ENCODE measurements around the gene ZFR.

Gene ZFR

GRCh38 chr5:32387211-32387610 lies 57.3 kb downstream of the ZFR start:
- peaks cover 21% of the 10 kb centered on the region for H3K4me1 Mint-ChIP-seq
- H3K27ac Mint-ChIP-seq = peak overlapping the region; percentile 63 to 67 (median 64)
- no peaks in the 10 kb centered on the region for H3K27me3 Mint-ChIP-seq (ENCODE audit: low read depth)
- H3K4me3 Mint-ChIP-seq = no peak overlapping the region
- H3K36me3 Mint-ChIP-seq (ENCODE audit: low read depth) = peaks cover 81% of the 10 kb centered on the region
- TF ChIP-seq, protein P1, sequence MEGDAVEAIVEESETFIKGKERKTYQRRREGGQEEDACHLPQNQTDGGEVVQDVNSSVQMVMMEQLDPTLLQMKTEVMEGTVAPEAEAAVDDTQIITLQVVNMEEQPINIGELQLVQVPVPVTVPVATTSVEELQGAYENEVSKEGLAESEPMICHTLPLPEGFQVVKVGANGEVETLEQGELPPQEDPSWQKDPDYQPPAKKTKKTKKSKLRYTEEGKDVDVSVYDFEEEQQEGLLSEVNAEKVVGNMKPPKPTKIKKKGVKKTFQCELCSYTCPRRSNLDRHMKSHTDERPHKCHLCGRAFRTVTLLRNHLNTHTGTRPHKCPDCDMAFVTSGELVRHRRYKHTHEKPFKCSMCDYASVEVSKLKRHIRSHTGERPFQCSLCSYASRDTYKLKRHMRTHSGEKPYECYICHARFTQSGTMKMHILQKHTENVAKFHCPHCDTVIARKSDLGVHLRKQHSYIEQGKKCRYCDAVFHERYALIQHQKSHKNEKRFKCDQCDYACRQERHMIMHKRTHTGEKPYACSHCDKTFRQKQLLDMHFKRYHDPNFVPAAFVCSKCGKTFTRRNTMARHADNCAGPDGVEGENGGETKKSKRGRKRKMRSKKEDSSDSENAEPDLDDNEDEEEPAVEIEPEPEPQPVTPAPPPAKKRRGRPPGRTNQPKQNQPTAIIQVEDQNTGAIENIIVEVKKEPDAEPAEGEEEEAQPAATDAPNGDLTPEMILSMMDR (IDR thresholded peaks at IDR 0.05; ENCODE audit: unreplicated experiment in 3 of 3) = no peak
- H3K9me3 Mint-ChIP-seq = no peaks in the 10 kb centered on the region

GRCh38 chr5:32384621-32385020 lies 59.9 kb downstream of the ZFR start:
- Mint-ChIP-seq H3K27ac (peak overlapping the region in 1 of 3 experiments; percentile 46), H3K27me3 (ENCODE audit: low read depth) (no peaks in the 10 kb centered on the region), H3K4me3 (no peak overlapping the region), H3K9me3 (no peaks in the 10 kb centered on the region), H3K4me1 (peaks cover 21% of the 10 kb centered on the region), H3K36me3 (ENCODE audit: low read depth) (peaks cover 76% of the 10 kb centered on the region)
- TF ChIP-seq, protein P1 (IDR thresholded peaks at IDR 0.05; ENCODE audit: unreplicated experiment in 3 of 3) = no peak

DNA sequence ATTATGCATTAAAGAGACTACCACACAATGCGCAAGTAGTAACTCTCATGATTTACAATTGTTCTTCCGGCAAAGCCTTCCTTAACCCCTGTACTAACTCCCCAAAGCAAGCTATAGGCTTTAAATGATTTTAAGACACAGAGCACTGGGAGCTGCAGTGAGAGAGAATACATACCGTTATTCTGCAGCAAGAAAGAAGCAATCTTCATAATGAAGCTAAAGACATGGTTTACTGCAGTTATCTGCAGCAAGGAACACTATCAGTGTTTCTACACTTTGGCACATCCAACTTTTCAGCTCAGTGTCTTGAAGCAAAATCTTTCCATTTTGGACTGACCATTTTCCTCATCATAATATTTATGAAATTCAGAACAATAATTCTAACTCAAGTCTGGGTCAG lies 61.0 kb downstream of the ZFR start:
- Mint-ChIP-seq H3K27me3 (ENCODE audit: low read depth) (no peaks in the 10 kb centered on the region), H3K9me3 (no peaks in the 10 kb centered on the region), H3K27ac (peak overlapping the region in 1 of 3 experiments; percentile 20), H3K36me3 (ENCODE audit: low read depth) (peaks cover 76% of the 10 kb centered on the region), H3K4me3 (no peak overlapping the region), H3K4me1 (peaks cover 21% of the 10 kb centered on the region)
- TF ChIP-seq, protein P1 (IDR thresholded peaks at IDR 0.05; ENCODE audit: unreplicated experiment in 3 of 3) = no peak

DNA sequence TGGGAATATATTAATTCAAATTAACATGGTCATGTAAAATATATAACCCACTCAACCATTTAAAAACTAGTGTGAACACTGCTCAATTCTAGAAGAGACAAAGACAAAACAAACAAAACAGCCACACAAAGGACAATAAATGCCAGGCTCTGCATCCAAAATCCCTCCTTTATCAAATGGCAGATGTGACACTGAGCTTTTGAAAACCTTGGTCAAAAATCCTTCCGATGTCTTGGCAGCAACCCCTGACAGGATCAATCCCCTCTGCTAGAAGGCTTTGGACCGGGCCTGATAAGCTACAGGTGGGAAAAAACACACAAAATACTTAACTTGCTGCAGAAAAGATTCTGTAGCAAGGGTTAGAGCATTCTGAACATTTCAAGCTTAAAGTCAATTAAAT lies 61.5 kb downstream of the ZFR start:
- Mint-ChIP-seq H3K4me1 (peaks cover 16% of the 10 kb centered on the region), H3K36me3 (ENCODE audit: low read depth) (peaks cover 73% of the 10 kb centered on the region), H3K4me3 (no peak overlapping the region), H3K27ac (peak overlapping the region in 1 of 3 experiments; percentile 20), H3K9me3 (no peaks in the 10 kb centered on the region), H3K27me3 (ENCODE audit: low read depth) (no peaks in the 10 kb centered on the region)
- TF ChIP-seq, protein P1 (IDR thresholded peaks at IDR 0.05; ENCODE audit: unreplicated experiment in 3 of 3) = no peak

- H3K4me1 Mint-ChIP-seq = peaks cover 2% of the 10 kb centered on the region
Measured at GRCh38 chr5:32379421-32379820, 65.1 kb downstream of the ZFR start.

DNA sequence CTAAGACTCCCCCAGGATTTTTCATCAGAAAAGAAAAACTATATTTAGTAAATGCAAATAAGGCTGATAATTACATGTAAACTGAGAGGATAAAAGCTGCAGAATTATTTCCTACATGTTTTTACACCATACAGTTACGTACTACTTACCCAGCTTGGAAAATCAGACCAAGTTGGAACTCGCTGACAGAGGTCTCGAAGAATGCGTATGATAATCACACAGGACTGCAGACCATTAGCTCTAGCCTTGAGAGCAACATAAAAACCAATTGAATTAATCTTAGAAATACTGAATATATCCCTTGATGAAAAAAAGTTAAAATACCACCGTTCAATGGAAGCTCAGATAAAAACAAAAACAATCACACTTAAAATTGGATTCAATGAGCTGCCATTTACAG lies 65.6 kb downstream of the ZFR start:
- Mint-ChIP-seq H3K36me3 (ENCODE audit: low read depth) (peaks cover 67% of the 10 kb centered on the region), H3K27ac (peak overlapping the region in 1 of 3 experiments; percentile 45), H3K4me1 (no peaks in the 10 kb centered on the region), H3K9me3 (no peaks in the 10 kb centered on the region), H3K4me3 (no peak overlapping the region), H3K27me3 (ENCODE audit: low read depth) (no peaks in the 10 kb centered on the region)
- TF ChIP-seq, protein P1 (IDR thresholded peaks at IDR 0.05; ENCODE audit: unreplicated experiment in 3 of 3) = no peak

More at GRCh38 chr5:32379421-32379820, 65.1 kb downstream of the ZFR start:
- Mint-ChIP-seq H3K36me3 (ENCODE audit: low read depth) (peaks cover 66% of the 10 kb centered on the region), H3K27me3 (ENCODE audit: low read depth) (no peaks in the 10 kb centered on the region), H3K4me3 (no peak overlapping the region), H3K27ac (peak overlapping the region in 1 of 3 experiments; percentile 45), H3K9me3 (no peaks in the 10 kb centered on the region)
- TF ChIP-seq, protein P1 (IDR thresholded peaks at IDR 0.05; ENCODE audit: unreplicated experiment in 3 of 3) = no peak
